HepG2 (cell line): ENCODE results near the gene OSBPL8. TPM values are rescaled to one million over a fixed set of nuclear protein-coding genes. Genes with fewer than 3 reads are reported as not detected.
A peak's percentile ranks its signal among the peaks of the same experiment; 100 is the strongest.

Experiments
- CC2D1A ChIP-seq: sonication (generic); formaldehyde crosslinking; IDR thresholded peaks from 2 replicates; pipeline ENCODE4 v1.8.1; 2023; ENCODE audit warnings: mild to moderate bottlenecking, missing genetic modification reagents
- GATAD1 ChIP-seq: IDR thresholded peaks from 2 replicates; pipeline ENCODE4 v1.6.1; 2016; ENCODE audit warnings: missing genetic modification reagents, missing compliant biosample characterization
- GPN1 ChIP-seq: sonication (generic); formaldehyde crosslinking; IDR thresholded peaks from 2 replicates; pipeline ENCODE4 v1.5.1; 2020; ENCODE audit warnings: missing genetic modification reagents, borderline replicate concordance
- GZF1 ChIP-seq: sonication (generic); formaldehyde crosslinking; IDR thresholded peaks from 2 replicates; pipeline ENCODE4 v1.5.1; 2020; ENCODE audit warnings: mild to moderate bottlenecking, missing genetic modification reagents
- HMGXB4 ChIP-seq, 2 experiments: sonication (generic) in 1 of 2; formaldehyde crosslinking in 1 of 2; IDR thresholded peaks; 2 replicates each; pipeline versions ENCODE4 v1.4.0 to v1.6.1; 2018 to 2020; ENCODE audit warnings: missing genetic modification reagents in 2 of 2, borderline replicate concordance in 1 of 2, low read depth in 1 of 2, mild to moderate bottlenecking in 1 of 2, missing biosample characterization in 1 of 2
- HNRNPLL ChIP-seq: fragments of 200-400 bp; formaldehyde crosslinking; IDR thresholded peaks from 2 replicates; pipeline ENCODE4 v1.6.1; 2017; ENCODE audit warnings: mild to moderate bottlenecking, low read depth, low read length; ENCODE audit not compliant: poor library complexity, severe bottlenecking
- KDM3A ChIP-seq: IDR thresholded peaks from 2 replicates; pipeline ENCODE4 v1.6.1; 2018; ENCODE audit warnings: low read depth, missing compliant biosample characterization
- NFE2L1 ChIP-seq: sonication (generic); formaldehyde crosslinking; IDR thresholded peaks from 2 replicates; pipeline ENCODE4 v1.4.0; 2020; ENCODE audit warnings: missing genetic modification reagents, mild to moderate bottlenecking, borderline replicate concordance
- SMAD9 ChIP-seq: sonication (generic); formaldehyde crosslinking; IDR thresholded peaks from 2 replicates; pipeline ENCODE4 v1.5.1; 2020; ENCODE audit warnings: mild to moderate bottlenecking, missing genetic modification reagents
- SP5 ChIP-seq: IDR thresholded peaks from 2 replicates; pipeline ENCODE4 v1.6.1; 2016; ENCODE audit warnings: low read depth, borderline replicate concordance
- SRY ChIP-seq: sonication (generic); formaldehyde crosslinking; IDR thresholded peaks from 2 replicates; pipeline ENCODE4 v1.8.0; 2022; ENCODE audit warnings: mild to moderate bottlenecking, missing genetic modification reagents
- TRAFD1 ChIP-seq: sonication (generic); formaldehyde crosslinking; IDR thresholded peaks from 2 replicates; pipeline ENCODE4 v1.5.1; 2020; ENCODE audit warnings: missing genetic modification reagents, mild to moderate bottlenecking, borderline replicate concordance
- ZFP36L2 ChIP-seq: sonication (generic); formaldehyde crosslinking; IDR thresholded peaks from 2 replicates; pipeline ENCODE4 v1.4.0; 2020; ENCODE audit warnings: missing genetic modification reagents
- ZKSCAN5 ChIP-seq: sonication (generic); formaldehyde crosslinking; IDR thresholded peaks from 2 replicates; pipeline ENCODE4 v1.5.1; 2020; ENCODE audit warnings: mild to moderate bottlenecking, missing genetic modification reagents
- ZKSCAN8 ChIP-seq: IDR thresholded peaks from 2 replicates; pipeline ENCODE4 v1.6.1; 2016; ENCODE audit warnings: borderline replicate concordance, missing genetic modification reagents, missing compliant biosample characterization
- ZNF382 ChIP-seq: sonication (generic); formaldehyde crosslinking; IDR thresholded peaks from 2 replicates; pipeline ENCODE4 v1.5.0; 2020; ENCODE audit warnings: missing genetic modification reagents, mild to moderate bottlenecking, borderline replicate concordance
- ZNF605 ChIP-seq: sonication (generic); formaldehyde crosslinking; IDR thresholded peaks from 2 replicates; pipeline ENCODE4 v1.8.0; 2022; ENCODE audit warnings: mild to moderate bottlenecking, missing genetic modification reagents
- ZNF609 ChIP-seq: sonication (generic); formaldehyde crosslinking; IDR thresholded peaks from 2 replicates; pipeline ENCODE4 v1.4.0; 2020; ENCODE audit warnings: mild to moderate bottlenecking, missing genetic modification reagents, borderline replicate concordance
- polyA plus RNA-seq, 8 experiments: library from polyadenylated mRNA; depleted of rRNA in 3 of 8; stranded (reverse) in 7 of 8; unstranded in 1 of 8; fragments of >200 nt; fragmentation: Illumina TruSeq in 4 of 8; extraction: Trizol in 4 of 8; gene quantifications; 2 replicates each; pipeline versions ENCODE4 v1.2.1 to v1.2.3, GENCODE V29; 2011 to 2016; ENCODE audit warnings: low read depth in 4 of 8, missing spikeins in 1 of 8, mixed read lengths in 1 of 8; ENCODE audit not compliant: insufficient read depth in 1 of 8
- total RNA-seq, 5 experiments: library from RNA; depleted of rRNA; stranded (reverse); fragments of >200 nt; fragmentation: Illumina TruSeq; extraction: Trizol; gene quantifications; 2 replicates each; pipeline ENCODE4 v1.2.3, GENCODE V29; 2016; ENCODE audit warnings: low read depth in 1 of 5
- TF ChIP-seq, protein P1 (sequence below): sonication (generic); formaldehyde crosslinking; IDR thresholded peaks from 2 replicates; pipeline ENCODE4 v1.8.1; 2023; ENCODE audit warnings: mild to moderate bottlenecking, missing genetic modification reagents

Gene OSBPL8
- total and polyA plus RNA-seq, 2 of the 13 experiments (the other 11 are each of a cell fraction or from before 2014, with no cell fraction given), result 11.0 to 33.9 TPM

DNA sequence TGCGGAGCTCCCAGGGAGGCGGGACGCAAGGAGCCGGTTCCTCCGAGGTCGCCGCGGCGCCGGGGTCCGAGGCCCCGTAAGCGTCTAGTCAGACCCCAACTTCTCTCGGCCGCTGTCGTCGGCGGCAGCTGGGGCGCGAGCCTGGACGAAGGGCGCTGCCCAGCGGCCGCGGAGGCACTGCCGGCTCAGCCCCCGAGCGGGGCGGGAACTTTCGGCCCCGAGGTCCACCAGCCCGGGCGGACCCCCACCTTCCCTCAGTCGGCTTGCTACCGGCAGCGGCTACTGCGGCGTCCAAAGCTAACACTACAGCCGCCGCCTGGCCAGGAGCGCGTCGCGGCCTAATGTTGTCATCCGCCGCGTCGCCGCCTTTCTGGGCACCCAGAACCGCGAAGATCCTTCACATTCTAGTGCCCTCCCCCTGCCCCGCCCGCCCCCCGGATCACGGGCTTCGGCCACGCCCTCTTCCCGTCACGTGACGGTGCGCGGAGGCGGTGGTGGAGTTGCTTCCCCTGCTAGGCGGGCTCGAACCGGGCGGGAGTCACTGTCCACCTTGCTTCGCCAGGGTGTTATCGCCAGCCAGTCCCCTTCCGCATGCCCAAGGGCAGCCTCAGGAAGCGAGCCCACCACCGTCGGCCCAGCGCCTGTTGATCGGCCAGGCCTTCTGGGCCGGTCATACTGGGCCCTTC lies at the start of gene OSBPL8 (continued):
- TF ChIP-seq ZNF609 (peak; percentile 66; the same call in 1 of the 2 replicates), TRAFD1 (no peak), GZF1 (0 out of 2 replicates have a peak, but pooled peaks have one; percentile 44), ZNF382 (CRISPR knock-in tag) (no peak), GPN1 (CRISPR knock-in tag) (no peak), ZNF605 (peak; percentile 89), GATAD1 (peak; percentile 85), NFE2L1 (no peak), SP5 (CRISPR knock-in tag) (peak; percentile 87; the same call in 1 of the 2 replicates), HNRNPLL (peak; percentile 54), KDM3A (CRISPR knock-in tag) (peak; percentile 88), CC2D1A (no peak), ZFP36L2 (CRISPR knock-in tag) (no peak), SRY (peak; percentile 97), HMGXB4 (CRISPR knock-in tag; IDR thresholded peaks at IDR 0.05; ENCODE audit: borderline replicate concordance in 1 of 2, low read depth in 1 of 2) (peak; percentile 67 to 78), ZKSCAN5 (no peak), SMAD9 (no peak), ZKSCAN8 (CRISPR knock-in tag) (0 out of 2 replicates have a peak, but pooled peaks have one; percentile 7)
- TF ChIP-seq, protein P1, sequence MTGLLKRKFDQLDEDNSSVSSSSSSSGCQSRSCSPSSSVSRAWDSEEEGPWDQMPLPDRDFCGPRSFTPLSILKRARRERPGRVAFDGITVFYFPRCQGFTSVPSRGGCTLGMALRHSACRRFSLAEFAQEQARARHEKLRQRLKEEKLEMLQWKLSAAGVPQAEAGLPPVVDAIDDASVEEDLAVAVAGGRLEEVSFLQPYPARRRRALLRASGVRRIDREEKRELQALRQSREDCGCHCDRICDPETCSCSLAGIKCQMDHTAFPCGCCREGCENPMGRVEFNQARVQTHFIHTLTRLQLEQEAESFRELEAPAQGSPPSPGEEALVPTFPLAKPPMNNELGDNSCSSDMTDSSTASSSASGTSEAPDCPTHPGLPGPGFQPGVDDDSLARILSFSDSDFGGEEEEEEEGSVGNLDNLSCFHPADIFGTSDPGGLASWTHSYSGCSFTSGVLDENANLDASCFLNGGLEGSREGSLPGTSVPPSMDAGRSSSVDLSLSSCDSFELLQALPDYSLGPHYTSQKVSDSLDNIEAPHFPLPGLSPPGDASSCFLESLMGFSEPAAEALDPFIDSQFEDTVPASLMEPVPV (CRISPR knock-in tag), result no peak
